ENCODE measurements around the gene DCAF4L1. TPM values are rescaled to one million over a fixed set of nuclear protein-coding genes. Genes with fewer than 3 reads are reported as not detected.

DCAF4L1 gene
- total RNA-seq, 4 donors from 2014 or later = 0.21 to 0.56 (median 0.29) TPM; not detected in 1

GRCh38 chr4:41998019-41998418 lies 16.5 kb downstream of the DCAF4L1 start:
- TF ChIP-seq CTCF (IDR thresholded peaks at IDR 0.05) (no peak), POLR2AphosphoS5 (IDR thresholded peaks at IDR 0.05) (no peak), EP300 (IDR thresholded peaks at IDR 0.05) (no peak), POLR2A (IDR thresholded peaks at IDR 0.05) (no peak)
- Histone ChIP-seq H3K4me3 (no peak overlapping the region), H3K27ac (no peak overlapping the region), H3K9me3 (no peaks in the 10 kb centered on the region), H3K4me1 (no peaks in the 10 kb centered on the region), H3K27me3 (no peaks in the 10 kb centered on the region), H3K36me3 (no peaks in the 10 kb centered on the region)
- 94% methylated on average over 3 of the region's 3 CpGs for WGBS
- DNase-seq (ENCODE audit: low spot score in 2 of 2) = no peak

DNA sequence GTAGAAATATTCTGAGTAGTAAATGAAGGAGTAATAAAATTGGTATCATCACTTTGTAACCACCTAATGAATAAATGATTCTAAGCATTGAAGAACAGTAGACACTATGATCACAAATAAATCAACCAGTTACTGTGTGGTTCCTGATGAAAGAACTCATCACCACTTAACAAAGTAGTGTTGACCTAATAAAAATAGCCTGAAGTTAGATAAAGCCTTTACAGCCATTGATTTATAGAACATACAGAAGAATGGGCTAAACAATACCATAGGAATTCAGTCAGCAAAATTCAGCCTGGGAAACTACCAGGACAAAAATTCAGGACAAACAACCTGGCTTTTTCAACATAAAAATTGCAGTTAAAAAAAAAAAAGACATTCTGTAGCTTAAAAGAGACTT lies 17.8 kb downstream of the DCAF4L1 start:
- no peak for DNase-seq (ENCODE audit: low spot score in 2 of 2)
- Histone ChIP-seq H3K27ac (no peak overlapping the region), H3K9me3 (no peaks in the 10 kb centered on the region), H3K36me3 (no peaks in the 10 kb centered on the region), H3K4me1 (no peaks in the 10 kb centered on the region), H3K4me3 (no peak overlapping the region), H3K27me3 (no peaks in the 10 kb centered on the region)
- TF ChIP-seq POLR2AphosphoS5 (IDR thresholded peaks at IDR 0.05) (no peak), CTCF (IDR thresholded peaks at IDR 0.05) (no peak), EP300 (IDR thresholded peaks at IDR 0.05) (no peak), POLR2A (IDR thresholded peaks at IDR 0.05) (no peak)

- H3K4me3 ChIP-seq = no peak overlapping the region
- peaks cover 10% of the 10 kb centered on the region for H3K36me3 ChIP-seq
- H3K9me3 ChIP-seq = no peaks in the 10 kb centered on the region
- TF ChIP-seq EP300 (IDR thresholded peaks at IDR 0.05) (no peak), POLR2A (IDR thresholded peaks at IDR 0.05) (no peak), POLR2AphosphoS5 (IDR thresholded peaks at IDR 0.05) (no peak), CTCF (IDR thresholded peaks at IDR 0.05) (no peak)
- H3K27me3 ChIP-seq = no peaks in the 10 kb centered on the region
- WGBS = 94% methylated on average over 3 of the region's 3 CpGs
- H3K4me1 ChIP-seq = no peaks in the 10 kb centered on the region
- H3K27ac ChIP-seq = no peak overlapping the region
- no peak for DNase-seq (ENCODE audit: low spot score in 2 of 2)
These were observed 26.6 kb downstream of the DCAF4L1 start for GRCh38 chr4:42008011-42008786.

DNA sequence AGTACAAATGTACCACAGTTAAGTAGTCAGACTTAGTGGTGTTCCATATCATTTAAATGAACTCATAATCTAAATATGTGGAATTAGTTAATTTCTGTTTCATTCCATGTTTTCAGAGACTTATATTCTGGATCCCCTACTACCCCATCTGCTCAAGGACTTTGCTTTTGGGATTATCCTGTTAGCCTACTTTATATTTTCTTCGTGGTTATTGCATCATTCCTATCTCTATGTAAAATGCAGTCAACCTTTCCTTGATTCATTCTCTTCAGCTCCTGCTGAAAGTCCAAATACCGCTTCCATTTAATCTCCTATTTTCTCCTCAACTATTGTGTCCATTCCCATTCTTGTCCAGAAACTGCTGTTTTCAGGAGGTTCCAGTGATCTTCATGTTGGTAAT lies 33.9 kb downstream of the DCAF4L1 start:
- no peaks in the 10 kb centered on the region for H3K4me1 ChIP-seq
- H3K27ac ChIP-seq = no peak overlapping the region
- 90% methylated on average over 2 of the region's 2 CpGs for WGBS
- no peak for DNase-seq (ENCODE audit: low spot score in 2 of 2)
- peaks cover 12% of the 10 kb centered on the region for H3K36me3 ChIP-seq
- H3K27me3 ChIP-seq = no peaks in the 10 kb centered on the region
- no peak overlapping the region for H3K4me3 ChIP-seq
- TF ChIP-seq CTCF (IDR thresholded peaks at IDR 0.05) (no peak), EP300 (IDR thresholded peaks at IDR 0.05) (no peak), POLR2AphosphoS5 (IDR thresholded peaks at IDR 0.05) (no peak), POLR2A (IDR thresholded peaks at IDR 0.05) (no peak)
- no peaks in the 10 kb centered on the region for H3K9me3 ChIP-seq

GRCh38 chr4:42018451-42018850 lies 36.9 kb downstream of the DCAF4L1 start:
- no peaks in the 10 kb centered on the region for H3K4me1 ChIP-seq
- H3K4me3 ChIP-seq = no peak overlapping the region
- no peaks in the 10 kb centered on the region for H3K27me3 ChIP-seq
- DNase-seq (ENCODE audit: low spot score in 2 of 2) = no peak
- H3K36me3 ChIP-seq = peaks cover 21% of the 10 kb centered on the region
- H3K9me3 ChIP-seq = no peaks in the 10 kb centered on the region
- no peak overlapping the region for H3K27ac ChIP-seq
- TF ChIP-seq EP300 (IDR thresholded peaks at IDR 0.05) (no peak), POLR2A (IDR thresholded peaks at IDR 0.05) (no peak), CTCF (IDR thresholded peaks at IDR 0.05) (no peak), POLR2AphosphoS5 (IDR thresholded peaks at IDR 0.05) (no peak)
- 90% methylated on average over 2 of the region's 2 CpGs for WGBS

Other genes starting within 250 kb of the DCAF4L1 start
- gene PHOX2B, start 233.0 kb upstream of the DCAF4L1 start, total RNA-seq = not detected
- 10 to 100 TPM; 46.3 to 58.3 (median 55.1) TPM for gene TMEM33, start 46.3 kb upstream of the DCAF4L1 start, total RNA-seq
- 10 to 100 TPM; 24.6 to 56.0 (median 38.8) TPM for gene SLC30A9, start 8.8 kb downstream of the DCAF4L1 start, total RNA-seq
- gene BEND4, start 170.9 kb downstream of the DCAF4L1 start, total RNA-seq = not detected